Measurements from ENCODE around the gene RELN. TPM values are rescaled to one million over a fixed set of nuclear protein-coding genes. Genes with fewer than 3 reads are reported as not detected.
"Not testable (repeated sequence)": the region's sequence is repeated elsewhere in the genome, so short reads cannot be mapped to it uniquely, and the experiment has no call there.

RELN gene
- total RNA-seq, 1 donor from 2014 or later, result 7.1 TPM

DNA sequence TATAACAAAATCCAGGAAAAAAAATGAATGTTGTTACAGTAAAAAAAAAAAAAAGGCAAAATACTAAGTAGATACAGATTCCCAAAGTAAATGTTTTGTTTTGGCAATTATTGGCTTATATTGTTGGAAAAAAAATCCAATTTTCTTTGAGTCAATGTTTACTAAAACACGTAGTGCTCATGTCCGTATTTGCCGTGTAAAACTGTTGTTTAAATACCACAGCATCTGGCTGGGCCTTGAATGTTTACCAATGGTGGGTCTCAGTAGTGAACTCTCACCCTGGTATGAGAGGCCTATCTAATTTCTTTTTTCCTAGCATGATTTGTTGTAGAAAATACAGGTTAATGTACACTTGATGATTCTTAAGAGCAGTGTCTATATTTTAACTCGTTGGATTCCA lies 502.0 kb downstream of the RELN start:
- H3K27me3 ChIP-seq (ENCODE audit: control insufficient read depth, insufficient read depth, low read length), result no peaks in the 10 kb centered on the region
- TF ChIP-seq, protein P1, sequence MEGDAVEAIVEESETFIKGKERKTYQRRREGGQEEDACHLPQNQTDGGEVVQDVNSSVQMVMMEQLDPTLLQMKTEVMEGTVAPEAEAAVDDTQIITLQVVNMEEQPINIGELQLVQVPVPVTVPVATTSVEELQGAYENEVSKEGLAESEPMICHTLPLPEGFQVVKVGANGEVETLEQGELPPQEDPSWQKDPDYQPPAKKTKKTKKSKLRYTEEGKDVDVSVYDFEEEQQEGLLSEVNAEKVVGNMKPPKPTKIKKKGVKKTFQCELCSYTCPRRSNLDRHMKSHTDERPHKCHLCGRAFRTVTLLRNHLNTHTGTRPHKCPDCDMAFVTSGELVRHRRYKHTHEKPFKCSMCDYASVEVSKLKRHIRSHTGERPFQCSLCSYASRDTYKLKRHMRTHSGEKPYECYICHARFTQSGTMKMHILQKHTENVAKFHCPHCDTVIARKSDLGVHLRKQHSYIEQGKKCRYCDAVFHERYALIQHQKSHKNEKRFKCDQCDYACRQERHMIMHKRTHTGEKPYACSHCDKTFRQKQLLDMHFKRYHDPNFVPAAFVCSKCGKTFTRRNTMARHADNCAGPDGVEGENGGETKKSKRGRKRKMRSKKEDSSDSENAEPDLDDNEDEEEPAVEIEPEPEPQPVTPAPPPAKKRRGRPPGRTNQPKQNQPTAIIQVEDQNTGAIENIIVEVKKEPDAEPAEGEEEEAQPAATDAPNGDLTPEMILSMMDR (IDR thresholded peaks at IDR 0.05; ENCODE audit: insufficient read depth, low read length, poor library complexity, severe bottlenecking), result no peak

DNA sequence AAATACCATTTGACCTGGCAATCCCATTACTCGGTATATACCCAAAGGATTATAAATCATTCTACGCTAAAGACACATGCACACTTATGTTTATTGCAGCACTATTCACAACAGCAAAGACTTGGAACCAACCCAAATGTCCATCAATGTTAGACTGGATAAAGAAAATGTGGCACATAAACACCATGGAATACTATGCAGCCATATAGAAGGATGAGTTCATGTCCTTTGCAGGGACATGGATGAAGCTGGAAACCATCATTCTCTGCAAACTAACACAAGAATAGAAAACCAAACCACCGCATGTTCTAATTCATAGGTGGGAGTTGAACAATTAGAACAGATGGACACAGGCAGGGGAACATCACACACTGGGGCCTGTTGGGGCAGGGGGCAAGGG lies 502.6 kb downstream of the RELN start:
- H3K4me3 ChIP-seq (ENCODE audit: low read depth, low read length); DNase-seq (ENCODE audit: low read depth); H3K36me3 ChIP-seq (ENCODE audit: control insufficient read depth, insufficient read depth, low read length); H3K27me3 ChIP-seq (ENCODE audit: control insufficient read depth, insufficient read depth, low read length): not testable (repeated sequence)

More for the DNA sequence above, 502.0 kb downstream of the RELN start:
- Histone ChIP-seq H3K36me3 (ENCODE audit: control insufficient read depth, insufficient read depth, low read length) (no peaks in the 10 kb centered on the region), H3K4me3 (ENCODE audit: low read depth, low read length) (no peak overlapping the region)
- DNase-seq (ENCODE audit: low read depth), result no peak

DNA sequence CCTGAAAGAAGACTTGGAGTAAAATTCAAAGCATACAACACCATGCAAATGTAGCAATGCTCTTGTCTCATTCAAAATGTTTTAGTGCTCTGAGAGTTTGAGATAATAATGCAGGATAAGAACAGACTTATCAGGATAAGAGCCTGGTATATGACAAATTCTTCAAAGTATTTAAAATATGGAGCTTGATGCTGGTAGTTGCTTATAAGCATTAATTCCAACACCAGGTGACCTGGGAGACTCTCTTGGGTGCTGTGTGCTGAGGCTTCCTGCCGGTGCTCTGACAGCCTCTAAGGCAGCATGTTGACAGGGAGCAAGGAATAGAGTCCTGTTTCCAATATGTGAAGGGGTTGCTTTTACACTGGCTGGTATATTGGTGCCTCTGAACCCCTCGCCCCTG lies 508.7 kb downstream of the RELN start:
- DNase-seq (ENCODE audit: low read depth), result no peak
- Histone ChIP-seq H3K27me3 (ENCODE audit: control insufficient read depth, insufficient read depth, low read length) (no peaks in the 10 kb centered on the region), H3K4me3 (ENCODE audit: low read depth, low read length) (no peak overlapping the region), H3K36me3 (ENCODE audit: control insufficient read depth, insufficient read depth, low read length) (no peaks in the 10 kb centered on the region)
- TF ChIP-seq, protein P1 (IDR thresholded peaks at IDR 0.05; ENCODE audit: insufficient read depth, low read length, poor library complexity, severe bottlenecking), result no peak

DNA sequence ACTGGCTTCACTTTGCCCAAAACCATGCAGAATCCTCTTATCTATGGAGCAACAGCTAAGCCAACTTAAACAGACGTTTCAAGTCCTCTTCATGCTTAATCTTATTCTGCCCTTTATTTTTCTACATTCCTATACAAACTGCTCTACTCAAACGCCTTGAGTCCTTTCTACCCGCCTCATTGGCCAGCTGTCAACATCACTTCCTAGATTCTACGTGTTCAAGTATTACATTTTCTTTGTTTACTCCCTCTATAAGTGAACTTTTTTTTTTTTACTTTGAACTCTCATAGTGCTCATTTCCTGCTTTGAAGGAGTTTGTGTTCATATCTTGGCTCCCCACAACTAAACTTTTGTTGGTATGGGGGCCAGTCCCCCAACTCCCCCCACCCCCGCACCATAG lies 514.5 kb downstream of the RELN start:
- TF ChIP-seq, protein P1 (IDR thresholded peaks at IDR 0.05; ENCODE audit: insufficient read depth, low read length, poor library complexity, severe bottlenecking), result no peak
- H3K36me3 ChIP-seq (ENCODE audit: control insufficient read depth, insufficient read depth, low read length), result no peaks in the 10 kb centered on the region
- H3K4me3 ChIP-seq (ENCODE audit: low read depth, low read length), result no peak overlapping the region
- H3K27me3 ChIP-seq (ENCODE audit: control insufficient read depth, insufficient read depth, low read length), result no peaks in the 10 kb centered on the region
- DNase-seq (ENCODE audit: low read depth), result no peak

DNA sequence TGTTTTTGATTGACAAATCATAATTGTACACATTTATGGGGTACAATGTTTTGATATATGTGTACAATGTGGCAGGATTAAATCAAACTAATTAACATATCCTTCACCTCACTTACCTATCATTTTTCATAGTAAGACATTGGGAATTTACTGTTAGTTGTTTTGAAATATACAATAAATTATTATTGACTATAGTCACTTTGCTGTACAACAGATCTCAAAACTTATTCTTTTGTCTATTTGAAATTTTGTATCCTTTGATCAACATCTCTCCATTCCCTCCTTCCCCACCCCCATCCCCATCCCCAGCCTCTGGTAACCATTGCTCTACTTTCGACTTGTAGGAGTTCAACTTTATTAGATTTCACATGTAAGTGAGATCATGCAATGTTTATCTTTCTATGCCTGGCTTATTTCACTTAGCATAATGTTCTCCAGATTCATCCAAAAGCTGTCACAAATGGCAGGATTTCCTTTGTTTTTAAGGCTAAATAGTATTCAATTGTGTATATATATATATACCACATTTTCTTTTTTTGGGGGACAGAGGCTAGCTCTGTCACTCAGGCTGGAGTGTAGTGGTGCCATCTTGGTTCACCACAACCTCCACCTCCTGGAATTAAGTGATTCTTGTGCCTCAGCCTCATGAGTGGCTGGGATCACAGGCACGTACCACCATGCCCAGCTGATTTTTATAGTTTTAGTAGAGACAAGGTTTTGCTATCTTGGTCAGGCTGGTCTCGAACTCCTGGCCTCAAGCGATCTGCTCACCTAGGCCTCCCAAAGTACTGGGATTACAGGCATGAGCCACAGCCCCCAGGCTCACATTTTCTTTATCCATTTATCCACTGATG lies 520.1 kb downstream of the RELN start:
- no peaks in the 10 kb centered on the region for H3K27me3 ChIP-seq (ENCODE audit: control insufficient read depth, insufficient read depth, low read length)
- TF ChIP-seq, protein P1 (IDR thresholded peaks at IDR 0.05; ENCODE audit: insufficient read depth, low read length, poor library complexity, severe bottlenecking), result no peak
- DNase-seq (ENCODE audit: low read depth), result no peak

DNA sequence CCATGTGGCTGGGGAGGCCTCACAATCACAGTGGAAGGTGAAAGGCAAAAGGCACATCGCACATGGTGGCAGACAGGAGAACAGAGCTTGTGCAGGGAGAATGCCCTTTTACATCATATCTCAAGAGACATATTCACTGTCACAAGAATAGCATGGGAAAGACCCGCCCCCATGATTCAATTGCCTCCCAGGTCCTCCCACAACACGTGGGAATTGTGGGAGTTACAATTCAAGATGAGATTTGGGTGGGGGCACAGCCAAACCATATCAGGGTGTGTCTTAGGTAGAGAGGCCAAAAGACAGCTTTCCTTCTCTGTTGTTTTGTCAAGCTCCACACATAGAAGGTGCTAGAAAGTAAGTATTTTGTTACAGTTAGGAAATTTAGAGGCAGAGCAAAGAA lies 522.6 kb downstream of the RELN start:
- Histone ChIP-seq H3K27me3 (ENCODE audit: control insufficient read depth, insufficient read depth, low read length) (no peaks in the 10 kb centered on the region), H3K36me3 (ENCODE audit: control insufficient read depth, insufficient read depth, low read length) (no peaks in the 10 kb centered on the region), H3K4me3 (ENCODE audit: low read depth, low read length) (no peak overlapping the region)
- TF ChIP-seq, protein P1 (IDR thresholded peaks at IDR 0.05; ENCODE audit: insufficient read depth, low read length, poor library complexity, severe bottlenecking), result no peak
- no peak for DNase-seq (ENCODE audit: low read depth)

More for the DNA sequence above, 520.1 kb downstream of the RELN start:
- Histone ChIP-seq H3K36me3 (ENCODE audit: control insufficient read depth, insufficient read depth, low read length) (no peaks in the 10 kb centered on the region), H3K4me3 (ENCODE audit: low read depth, low read length) (no peak overlapping the region)
